PC-3 (cell line): Measurements from ENCODE around the gene LYG1. TPM values are rescaled to one million over a fixed set of nuclear protein-coding genes. Genes with fewer than 3 reads are reported as not detected.

ENCODE experiments used
- ATAC-seq: fragments of 200-7000 bp; cut with Tn5 transposase; 2 replicates; pipeline ENCODE4 v1.9.1; 2020; ENCODE audit warnings: mild to moderate bottlenecking, moderate library complexity
- BruUV-seq: library from RNA; stranded (reverse); fragments of 400-500 nt; replicated peaks from 2 replicates; lab custom pipeline; 2021; lab: Mats Ljungman, UMichigan
- CTCF ChIA-PET: fragments of 300-600 bp; sonication (Branson Sonifier 250); formaldehyde crosslinking; loops from one replicate; lab custom pipeline; 2022; ENCODE audit warnings: antibody characterized with exemption; lab: Charles Lee
- POLR2A ChIA-PET: fragments of 300-600 bp; sonication (Branson Sonifier 250); formaldehyde crosslinking; loops from one replicate; lab custom pipeline; 2022; ENCODE audit warnings: antibody characterized with exemption; ENCODE audit not compliant: unreplicated experiment; lab: Charles Lee
- DNase-seq: peaks from one replicate; pipeline ENCODE4 v3.0.0-alpha.2; 2015
- H2AFZ ChIP-seq: fragments of 300-600 bp; sonication (generic); 2 replicates; pipeline ENCODE4 v1.6.0; 2016; ENCODE audit warnings: antibody characterized with exemption, low read length
- H3F3A ChIP-seq: fragments of 300-600 bp; sonication (generic); one replicate; pipeline ENCODE4 v1.6.0; 2017; ENCODE audit warnings: antibody characterized with exemption, low read length, control low read depth, mild to moderate bottlenecking; ENCODE audit not compliant: unreplicated experiment
- H3K27ac ChIP-seq: fragments of 300-600 bp; sonication (generic); 2 replicates; pipeline ENCODE4 v1.5.1; 2016; ENCODE audit warnings: mild to moderate bottlenecking, low read length
- H3K27me3 ChIP-seq: fragments of 300-600 bp; sonication (generic); 2 replicates; pipeline ENCODE4 v1.6.1; 2016; ENCODE audit warnings: low read length, mixed read lengths
- H3K36me3 ChIP-seq: fragments of 300-600 bp; sonication (generic); 2 replicates; pipeline ENCODE4 v1.6.1; 2016; ENCODE audit warnings: low read depth, mixed run types, low read length, mixed read lengths
- H3K4me1 ChIP-seq: fragments of 300-600 bp; sonication (generic); 2 replicates; pipeline ENCODE4 v1.5.1; 2016; ENCODE audit warnings: low read length; ENCODE audit not compliant: insufficient read depth
- H3K4me2 ChIP-seq: fragments of 300-600 bp; sonication (generic); 2 replicates; pipeline ENCODE4 v1.6.0; 2016; ENCODE audit warnings: low read length
- H3K4me3 ChIP-seq: fragments of 300-600 bp; sonication (generic); 2 replicates; pipeline ENCODE4 v1.5.1; 2016; ENCODE audit warnings: mild to moderate bottlenecking, low read length, mixed read lengths
- H3K79me2 ChIP-seq: fragments of 300-600 bp; sonication (generic); 2 replicates; pipeline ENCODE4 v1.6.1; 2017; ENCODE audit warnings: low read length, mixed read lengths
- H3K9ac ChIP-seq: fragments of 300-600 bp; sonication (generic); 2 replicates; pipeline ENCODE4 v1.6.0; 2016; ENCODE audit warnings: mild to moderate bottlenecking, low read length
- H3K9me2 ChIP-seq: fragments of 300-600 bp; sonication (generic); replicated peaks from 2 replicates; pipeline ENCODE4 v1.6.1; 2016; ENCODE audit warnings: mixed run types, low read length, mixed read lengths
- H3K9me3 ChIP-seq: fragments of 300-600 bp; sonication (generic); 2 replicates; pipeline ENCODE4 v1.6.1; 2016; ENCODE audit warnings: low read length, mixed read lengths
- H4K20me1 ChIP-seq: fragments of 300-600 bp; sonication (generic); 2 replicates; pipeline ENCODE4 v1.6.1; 2016; ENCODE audit warnings: low read length, mixed read lengths
- CTCF ChIP-seq: fragments of 300-600 bp; sonication (generic); conservative IDR thresholded peaks from 2 replicates; pipeline ENCODE4 v1.5.1; 2017; ENCODE audit warnings: antibody characterized with exemption, low read depth, mild to moderate bottlenecking, low read length
- EZH2 ChIP-seq: fragments of 300-600 bp; sonication (generic); IDR thresholded peaks from one replicate; pipeline ENCODE4 v1.6.1; 2017; ENCODE audit warnings: antibody characterized with exemption, mild to moderate bottlenecking, low read length; ENCODE audit not compliant: unreplicated experiment
- EZH2phosphoT487 ChIP-seq: fragments of 300-600 bp; sonication (generic); IDR thresholded peaks from 2 replicates; pipeline ENCODE4 v1.6.1; 2018; ENCODE audit warnings: mild to moderate bottlenecking, antibody characterized with exemption, low read length, borderline replicate concordance
- intact Hi-C: fragments of 100-400 bp; cut with micrococcal nuclease; formaldehyde crosslinking; loops from 2 replicates; pipeline ENCODE4 v1.9.0; 2023
- total RNA-seq: library from RNA; depleted of rRNA; stranded (reverse); fragments of >200 nt; gene quantifications from 2 replicates; pipeline ENCODE4 v1.2.3, GENCODE V29; 2014

Gene LYG1
- total RNA-seq, 1 experiment from 2014 or later, result 1.5 TPM

DNA sequence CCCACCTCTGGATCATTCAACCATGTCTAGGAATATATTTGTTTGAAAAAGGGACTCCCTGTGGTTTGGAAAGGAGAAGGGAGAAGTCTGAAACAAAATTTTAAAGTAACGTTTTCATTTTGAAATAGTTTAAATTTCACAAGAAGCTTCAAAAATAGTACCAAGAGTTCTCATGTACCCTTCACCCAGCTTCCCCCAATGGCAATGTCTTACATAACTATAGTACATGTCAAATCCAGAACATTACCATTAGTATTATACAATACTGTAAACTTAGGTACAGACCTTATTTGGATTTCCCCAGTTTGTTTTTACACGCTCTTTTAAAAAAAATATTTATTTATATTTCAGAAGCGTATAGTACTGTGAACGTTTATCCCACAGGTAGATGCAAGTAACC, 41.5 kb downstream of the LYG1 start:
- H3K9me3 ChIP-seq, result no peaks in the 10 kb centered on the region
- H3F3A ChIP-seq, result no peaks in the 10 kb centered on the region
- H3K79me2 ChIP-seq, result no peaks in the 10 kb centered on the region
- ATAC-seq (no peak), DNase-seq (no peak)
- intact Hi-C loops, result no loop called here
- no peak overlapping the region for H3K4me3 ChIP-seq
- no peaks in the 10 kb centered on the region for H3K27me3 ChIP-seq
- POLR2A ChIA-PET, result no interaction called here
- no TSS peak for BruUV-seq
- no peak overlapping the region for H3K27ac ChIP-seq
- H2AFZ ChIP-seq, result no peak overlapping the region
- CTCF ChIA-PET, result no interaction called here
- no peaks in the 10 kb centered on the region for H4K20me1 ChIP-seq
- TF ChIP-seq CTCF (no peak), EZH2 (no peak), EZH2phosphoT487 (no peak)
- no peaks in the 10 kb centered on the region for H3K36me3 ChIP-seq
- H3K9ac ChIP-seq, result no peak overlapping the region
- no peaks in the 10 kb centered on the region for H3K9me2 ChIP-seq
- peaks cover 14% of the 10 kb centered on the region for H3K4me1 ChIP-seq
- no peak overlapping the region for H3K4me2 ChIP-seq

DNA sequence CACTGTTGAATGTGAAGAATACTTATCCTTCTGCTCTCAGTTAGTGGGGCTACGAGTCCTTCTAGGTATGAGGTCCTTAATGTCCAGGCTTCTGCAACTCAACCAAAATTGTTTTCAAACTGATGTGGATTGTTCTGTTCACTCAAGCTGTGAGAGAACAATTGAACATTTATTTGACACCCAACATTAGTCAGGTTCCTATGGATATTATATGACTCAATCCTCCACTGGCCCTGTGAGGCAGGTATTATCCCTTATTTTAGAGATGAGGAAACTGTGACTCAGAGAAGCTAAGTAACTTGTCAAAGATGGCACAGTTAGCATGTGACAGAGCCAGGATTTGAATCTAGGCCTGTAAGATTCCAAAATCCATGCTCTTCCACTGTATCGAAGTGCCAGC, 44.3 kb downstream of the LYG1 start:
- Histone ChIP-seq H3K36me3 (no peaks in the 10 kb centered on the region), H2AFZ (no peak overlapping the region), H3K4me1 (peaks cover 14% of the 10 kb centered on the region), H3F3A (no peaks in the 10 kb centered on the region), H3K9me2 (no peaks in the 10 kb centered on the region), H3K79me2 (no peaks in the 10 kb centered on the region), H3K9ac (no peak overlapping the region), H3K4me2 (peak overlapping the region; percentile 9), H3K9me3 (no peaks in the 10 kb centered on the region), H3K27me3 (no peaks in the 10 kb centered on the region), H3K27ac (peak overlapping the region; percentile 43), H3K4me3 (no peak overlapping the region), H4K20me1 (no peaks in the 10 kb centered on the region)
- DNase-seq (peak; percentile 83), ATAC-seq (peak; percentile 94)
- intact Hi-C loops, result loop anchor here (1.0 kb wide), 1 partner anchor 31 kb away; no protein-coding TSS in a partner anchor
- TF ChIP-seq CTCF (no peak), EZH2 (no peak), EZH2phosphoT487 (no peak)
- ChIA-PET POLR2A (no interaction called here), CTCF (no interaction called here)
- BruUV-seq, result no TSS peak

DNA sequence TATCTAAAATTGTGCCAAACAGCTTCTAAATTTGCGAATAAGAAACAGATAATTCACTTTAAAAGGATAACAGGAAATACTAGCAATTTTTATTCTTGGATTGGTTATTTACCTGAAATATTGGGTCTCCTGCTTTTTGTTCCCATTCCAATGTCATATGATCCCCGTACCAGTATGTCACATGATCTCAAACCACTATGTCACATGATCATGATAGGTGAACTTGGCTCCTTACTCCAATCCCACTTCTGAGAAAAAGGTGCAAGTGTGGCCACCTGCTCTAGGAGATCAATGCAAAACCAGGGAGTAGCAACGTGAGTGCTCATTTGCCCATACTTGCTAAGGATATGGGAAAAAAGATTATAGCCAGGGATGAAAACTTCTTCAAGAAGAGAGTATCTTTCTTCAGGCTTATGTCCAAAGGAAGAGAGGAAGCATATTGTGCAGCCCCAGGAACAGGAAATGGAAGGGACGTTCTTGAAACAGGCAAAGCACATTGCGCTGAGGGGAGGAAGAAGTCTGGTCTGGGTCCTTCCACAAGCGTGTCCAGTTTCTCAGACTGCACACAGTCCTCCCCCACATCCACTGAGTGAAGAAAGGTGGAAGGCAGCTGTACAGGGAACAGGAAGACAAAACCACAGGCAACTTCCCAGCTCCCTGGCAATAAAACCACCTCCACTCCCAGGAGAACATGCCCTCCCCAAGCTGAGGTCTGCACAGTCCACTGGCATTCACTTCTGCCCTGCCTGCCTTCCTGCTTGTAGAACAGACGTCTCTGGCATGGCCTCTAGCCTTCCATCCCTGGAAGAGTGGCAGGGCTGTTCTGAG, 45.3 kb downstream of the LYG1 start, which contains the start of gene LYG2:
Gene LYG2, minus strand, starts transcription at position 176 of the 828 bp plus-strand sequence. CDS start 1,406 bp downstream, outside the sequence.
- no peaks in the 10 kb centered on the region for H4K20me1 ChIP-seq
- ATAC-seq (no peak), DNase-seq (no peak)
- H3K9me3 ChIP-seq, result no peaks in the 10 kb centered on the region
- no peak within 1 kb of the TSS for H3K4me3 ChIP-seq
- H3K27ac ChIP-seq, result peak within 1 kb of the TSS; percentile 43
- no peaks in the 10 kb centered on the region for H3K79me2 ChIP-seq
- BruUV-seq, result no TSS peak
- H3F3A ChIP-seq, result no peaks in the 10 kb centered on the region
- no peak within 1 kb of the TSS for H2AFZ ChIP-seq
- peaks cover 14% of the 10 kb centered on the region for H3K4me1 ChIP-seq
- POLR2A ChIA-PET, result no interaction called here
- H3K4me2 ChIP-seq, result peak within 1 kb of the TSS; percentile 9
- intact Hi-C loops, result loop anchor here (1.0 kb wide), 1 partner anchor 32 kb away; no protein-coding TSS in a partner anchor
- no peak for TF ChIP-seq CTCF
- no peak for TF ChIP-seq EZH2
- no peak for TF ChIP-seq EZH2phosphoT487
- no peaks in the 10 kb centered on the region for H3K27me3 ChIP-seq
- H3K9me2 ChIP-seq, result no peaks in the 10 kb centered on the region
- CTCF ChIA-PET, result no interaction called here
- H3K36me3 ChIP-seq, result no peaks in the 10 kb centered on the region
- H3K9ac ChIP-seq, result no peak within 1 kb of the TSS
